ENCODE data around the gene TTC16. TPM values are rescaled to one million over a fixed set of nuclear protein-coding genes. Genes with fewer than 3 reads are reported as not detected.

The TTC16 gene
- total and polyA plus RNA-seq, 2 donors (not counting 1 experiment from before 2014, with no cell fraction given) = 0.25 TPM; not detected in 1

DNA sequence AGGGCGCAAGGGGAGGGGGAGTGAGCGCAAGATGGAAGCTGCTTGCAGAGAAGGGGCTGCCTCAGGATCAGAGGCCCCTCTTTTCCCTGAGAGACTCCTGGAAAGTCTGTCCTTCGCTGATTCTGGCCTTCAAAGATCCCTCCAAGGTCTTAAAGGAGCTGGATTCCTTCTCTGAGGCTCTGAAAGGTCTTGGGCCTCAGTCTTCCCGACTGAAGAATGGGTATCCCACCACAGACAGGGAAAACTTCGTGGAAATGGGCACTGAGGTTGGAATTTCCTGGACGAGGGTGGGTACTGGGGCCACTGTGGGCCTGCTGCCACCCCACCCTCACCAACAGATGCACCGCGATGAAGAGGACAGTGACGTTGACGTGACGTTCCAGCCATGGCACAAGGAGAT, 3.5 kb upstream of the TTC16 start:
- TF ChIP-seq, protein P1, sequence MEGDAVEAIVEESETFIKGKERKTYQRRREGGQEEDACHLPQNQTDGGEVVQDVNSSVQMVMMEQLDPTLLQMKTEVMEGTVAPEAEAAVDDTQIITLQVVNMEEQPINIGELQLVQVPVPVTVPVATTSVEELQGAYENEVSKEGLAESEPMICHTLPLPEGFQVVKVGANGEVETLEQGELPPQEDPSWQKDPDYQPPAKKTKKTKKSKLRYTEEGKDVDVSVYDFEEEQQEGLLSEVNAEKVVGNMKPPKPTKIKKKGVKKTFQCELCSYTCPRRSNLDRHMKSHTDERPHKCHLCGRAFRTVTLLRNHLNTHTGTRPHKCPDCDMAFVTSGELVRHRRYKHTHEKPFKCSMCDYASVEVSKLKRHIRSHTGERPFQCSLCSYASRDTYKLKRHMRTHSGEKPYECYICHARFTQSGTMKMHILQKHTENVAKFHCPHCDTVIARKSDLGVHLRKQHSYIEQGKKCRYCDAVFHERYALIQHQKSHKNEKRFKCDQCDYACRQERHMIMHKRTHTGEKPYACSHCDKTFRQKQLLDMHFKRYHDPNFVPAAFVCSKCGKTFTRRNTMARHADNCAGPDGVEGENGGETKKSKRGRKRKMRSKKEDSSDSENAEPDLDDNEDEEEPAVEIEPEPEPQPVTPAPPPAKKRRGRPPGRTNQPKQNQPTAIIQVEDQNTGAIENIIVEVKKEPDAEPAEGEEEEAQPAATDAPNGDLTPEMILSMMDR (IDR thresholded peaks at IDR 0.05) = no peak
- no peak for TF ChIP-seq EZH2 (IDR thresholded peaks at IDR 0.05; ENCODE audit: borderline replicate concordance, insufficient read depth, low read depth, low read length, poor library complexity, severe bottlenecking)
- ChIA-PET CTCF (no interaction called here), POLR2A (interaction anchor here (0.7 kb wide), 1 partner anchor 261 kb away, joined by 3 read pairs; the partner anchor contains the start of genes LRSAM1 and RPL12)
- H4K20me1 ChIP-seq (ENCODE audit: control insufficient read depth, insufficient read depth, low read length, poor library complexity, severe bottlenecking) = no peaks in the 10 kb centered on the region
- intact Hi-C loops (cut with micrococcal nuclease) = no loop called here
- H3K36me3 ChIP-seq (replicated peaks in 1 of 2; ENCODE audit: control extremely low read depth in 1 of 2, control insufficient read depth in 1 of 2, extremely low read depth in 1 of 2, insufficient read depth in 2 of 2, low read length in 1 of 2) = no peaks in the 10 kb centered on the region
- DNase-seq (no peak), ATAC-seq (ENCODE audit: low read depth) (no peak)
- H3K27ac ChIP-seq (ENCODE audit: low read length in 2 of 2) = no peak overlapping the region
- H3K4me3 ChIP-seq (ENCODE audit: control extremely low read depth in 1 of 5, extremely low read depth in 1 of 5, insufficient read depth in 1 of 5, low read depth in 2 of 5, low read length in 4 of 5) = no peak overlapping the region
- no peaks in the 10 kb centered on the region for H3K9me3 ChIP-seq (ENCODE audit: control extremely low read depth in 1 of 3, control insufficient read depth in 2 of 3, insufficient read depth in 1 of 3, low read length in 2 of 3)
- Mint-ChIP-seq H3K4me3 (peak overlapping the region; percentile 47), H3K27ac (no peak overlapping the region), H3K9me3 (ENCODE audit: insufficient read depth) (no peaks in the 10 kb centered on the region), H3K27me3 (no peaks in the 10 kb centered on the region), H3K4me1 (peaks cover 24% of the 10 kb centered on the region)
- H3K4me1 ChIP-seq (ENCODE audit: control insufficient read depth in 2 of 2, insufficient read depth in 2 of 2, low read length in 2 of 2) = peaks cover 9 to 16% of the 10 kb centered on the region in 2 donors
- WGBS (ENCODE audit: insufficient coverage) = 98% methylated on average over 9 of the region's 11 CpGs
- H2AFZ ChIP-seq (ENCODE audit: insufficient read depth, low read depth, low read length, poor library complexity, severe bottlenecking) = no peak overlapping the region
- no peaks in the 10 kb centered on the region for H3K27me3 ChIP-seq (replicated peaks in 1 of 4; ENCODE audit: control extremely low read depth in 1 of 4, control insufficient read depth in 3 of 4, insufficient read depth in 4 of 4, low read length in 3 of 4)
- no peak overlapping the region for H3K9ac ChIP-seq (ENCODE audit: low read length)
- H3K79me2 ChIP-seq (ENCODE audit: control insufficient read depth, insufficient read depth, low read length) = peaks cover 3% of the 10 kb centered on the region
- H3K4me2 ChIP-seq (replicated peaks; ENCODE audit: low read depth, low read length, poor library complexity, severe bottlenecking) = no peak overlapping the region

DNA sequence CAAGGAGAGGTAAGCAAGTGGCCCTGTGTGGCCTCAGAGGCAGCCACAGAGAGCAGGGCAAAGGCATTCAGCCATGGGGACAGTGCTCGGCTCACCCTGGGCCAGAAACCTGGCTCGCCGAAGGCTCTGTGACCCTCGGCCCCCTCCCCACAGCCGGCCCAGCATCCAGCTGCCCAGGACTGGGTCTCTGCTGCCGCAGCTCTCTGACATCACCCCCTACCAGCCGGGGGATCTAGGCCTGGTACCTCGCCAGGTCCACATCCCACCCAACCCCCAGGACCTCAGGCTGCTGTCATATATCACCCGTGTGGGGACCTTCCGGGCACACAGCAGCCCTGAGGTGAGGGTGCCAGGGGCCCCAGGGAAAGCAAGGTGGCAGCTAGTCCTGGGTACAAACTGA, 3.0 kb upstream of the TTC16 start:
- intact Hi-C loops (cut with micrococcal nuclease) = no loop called here
- POLR2A ChIA-PET = no interaction called here
- DNase-seq (no peak), ATAC-seq (ENCODE audit: low read depth) (no peak)
- Mint-ChIP-seq H3K27ac (no peak overlapping the region), H3K4me3 (peak overlapping the region; percentile 47), H3K27me3 (no peaks in the 10 kb centered on the region), H3K4me1 (peaks cover 21% of the 10 kb centered on the region), H3K9me3 (ENCODE audit: insufficient read depth) (no peaks in the 10 kb centered on the region)
- no peak overlapping the region for H3K4me2 ChIP-seq (replicated peaks; ENCODE audit: low read depth, low read length, poor library complexity, severe bottlenecking)
- CTCF ChIA-PET = no interaction called here
- H3K36me3 ChIP-seq (replicated peaks in 1 of 2; ENCODE audit: control extremely low read depth in 1 of 2, control insufficient read depth in 1 of 2, extremely low read depth in 1 of 2, insufficient read depth in 2 of 2, low read length in 1 of 2) = no peaks in the 10 kb centered on the region
- no peak overlapping the region for H3K4me3 ChIP-seq (ENCODE audit: control extremely low read depth in 1 of 5, extremely low read depth in 1 of 5, insufficient read depth in 1 of 5, low read depth in 2 of 5, low read length in 4 of 5)
- H4K20me1 ChIP-seq (ENCODE audit: control insufficient read depth, insufficient read depth, low read length, poor library complexity, severe bottlenecking) = no peaks in the 10 kb centered on the region
- no peak overlapping the region for H3K9ac ChIP-seq (ENCODE audit: low read length)
- WGBS (ENCODE audit: insufficient coverage) = 98% methylated on average over 9 of the region's 10 CpGs
- no peak overlapping the region for H3K27ac ChIP-seq (ENCODE audit: low read length in 2 of 2)
- H3K27me3 ChIP-seq (replicated peaks in 1 of 4; ENCODE audit: control extremely low read depth in 1 of 4, control insufficient read depth in 3 of 4, insufficient read depth in 4 of 4, low read length in 3 of 4) = no peaks in the 10 kb centered on the region
- H3K4me1 ChIP-seq (ENCODE audit: control insufficient read depth in 2 of 2, insufficient read depth in 2 of 2, low read length in 2 of 2) = peaks cover 9 to 16% of the 10 kb centered on the region in 2 donors
- no peak for TF ChIP-seq EZH2 (IDR thresholded peaks at IDR 0.05; ENCODE audit: borderline replicate concordance, insufficient read depth, low read depth, low read length, poor library complexity, severe bottlenecking)
- TF ChIP-seq, protein P1 (IDR thresholded peaks at IDR 0.05) = no peak
- H3K79me2 ChIP-seq (ENCODE audit: control insufficient read depth, insufficient read depth, low read length) = peaks cover 3% of the 10 kb centered on the region
- H3K9me3 ChIP-seq (ENCODE audit: control extremely low read depth in 1 of 3, control insufficient read depth in 2 of 3, insufficient read depth in 1 of 3, low read length in 2 of 3) = no peaks in the 10 kb centered on the region
- no peak overlapping the region for H2AFZ ChIP-seq (ENCODE audit: insufficient read depth, low read depth, low read length, poor library complexity, severe bottlenecking)
